ENCODE data around the gene APOBEC3G.

GRCh38 chr22:39132871-39133524 lies 55.9 kb downstream of the APOBEC3G start:
- TF ChIP-seq, protein P1, sequence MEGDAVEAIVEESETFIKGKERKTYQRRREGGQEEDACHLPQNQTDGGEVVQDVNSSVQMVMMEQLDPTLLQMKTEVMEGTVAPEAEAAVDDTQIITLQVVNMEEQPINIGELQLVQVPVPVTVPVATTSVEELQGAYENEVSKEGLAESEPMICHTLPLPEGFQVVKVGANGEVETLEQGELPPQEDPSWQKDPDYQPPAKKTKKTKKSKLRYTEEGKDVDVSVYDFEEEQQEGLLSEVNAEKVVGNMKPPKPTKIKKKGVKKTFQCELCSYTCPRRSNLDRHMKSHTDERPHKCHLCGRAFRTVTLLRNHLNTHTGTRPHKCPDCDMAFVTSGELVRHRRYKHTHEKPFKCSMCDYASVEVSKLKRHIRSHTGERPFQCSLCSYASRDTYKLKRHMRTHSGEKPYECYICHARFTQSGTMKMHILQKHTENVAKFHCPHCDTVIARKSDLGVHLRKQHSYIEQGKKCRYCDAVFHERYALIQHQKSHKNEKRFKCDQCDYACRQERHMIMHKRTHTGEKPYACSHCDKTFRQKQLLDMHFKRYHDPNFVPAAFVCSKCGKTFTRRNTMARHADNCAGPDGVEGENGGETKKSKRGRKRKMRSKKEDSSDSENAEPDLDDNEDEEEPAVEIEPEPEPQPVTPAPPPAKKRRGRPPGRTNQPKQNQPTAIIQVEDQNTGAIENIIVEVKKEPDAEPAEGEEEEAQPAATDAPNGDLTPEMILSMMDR (conservative IDR thresholded peaks at IDR 0.05) = no peak
- TF ChIP-seq EZH2 (IDR thresholded peaks at IDR 0.05; ENCODE audit: low read depth) = no peak
